Panc1 (cell line): ENCODE data around the gene SYNPR.

Experiments
- CTCF ChIP-seq: fragments of 450-650 bp; IDR thresholded peaks from 2 replicates; pipeline ENCODE4 v1.5.1; 2017; ENCODE audit warnings: mild to moderate bottlenecking
- SIN3A ChIP-seq: IDR thresholded peaks from 2 replicates; pipeline ENCODE4 v1.6.1; 2012; ENCODE audit warnings: low read depth, mild to moderate bottlenecking, low read length, moderate library complexity, borderline replicate concordance; ENCODE audit not compliant: insufficient read depth
- TCF7L2 ChIP-seq: IDR thresholded peaks from 2 replicates; pipeline ENCODE4 v1.6.1; 2011; ENCODE audit warnings: mild to moderate bottlenecking, low read depth, low read length, inconsistent platforms

DNA sequence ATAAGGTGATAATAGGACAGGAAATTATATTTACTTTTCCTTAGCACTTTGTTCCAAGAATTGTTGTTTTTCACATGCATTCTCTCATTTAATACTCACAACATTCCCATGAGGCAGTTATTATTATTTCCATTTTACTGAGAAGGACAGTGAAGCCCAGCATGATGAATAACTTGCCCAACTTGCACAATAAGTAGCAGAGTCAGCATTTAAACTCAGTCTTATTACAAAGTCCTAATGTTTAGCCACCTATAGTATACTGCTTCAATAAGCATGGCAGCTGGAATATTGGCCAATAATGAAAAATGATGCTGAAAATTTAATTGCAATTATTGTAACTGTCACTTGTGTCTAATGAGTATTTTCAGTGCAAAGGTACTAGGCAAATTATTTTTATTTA, 45.7 kb downstream of the SYNPR start:
- TF ChIP-seq CTCF = no peak
- no peak for TF ChIP-seq TCF7L2
- no peak for TF ChIP-seq SIN3A
